ENCODE data around the gene SASH1. TPM values are rescaled to one million over a fixed set of nuclear protein-coding genes. Genes with fewer than 3 reads are reported as not detected.

SASH1 gene
- total and polyA plus RNA-seq, 11 donors = 10.7 to 47.5 (median 28.2) TPM

GRCh38 chr6:148572676-148573335 is 230.2 kb downstream of the SASH1 start:
- no peak for TF ChIP-seq CTCF (IDR thresholded peaks at IDR 0.05)
- no peak for TF ChIP-seq POLR2A (IDR thresholded peaks at IDR 0.05)
- Histone ChIP-seq H3K27ac (no peak overlapping the region), H3K4me3 (no peak overlapping the region), H3K4me1 (no peaks in the 10 kb centered on the region), H3K36me3 (no peaks in the 10 kb centered on the region), H3K27me3 (peaks cover 0 to 10% (median 1%) of the 10 kb centered on the region in 9 donors), H3K9me3 (no peaks in the 10 kb centered on the region)
- DNase-seq (no peak), ATAC-seq (no peak)
- WGBS, 4 donors = 80 to 85% (median 84%) methylated on average over 9 of the region's 9 CpGs
- intact Hi-C loops (cut with DNase I) = loop anchor here in 3 of 10 donors (10.0 kb wide), 2 partner anchors 172 to 862 kb away; partner anchors contain the start of gene UST (in 3 of the 3)

- ATAC-seq (no peak), DNase-seq (no peak)
- TF ChIP-seq POLR2A (IDR thresholded peaks at IDR 0.05) (no peak), CTCF (IDR thresholded peaks at IDR 0.05) (no peak)
- Histone ChIP-seq H3K27ac (no peak overlapping the region), H3K36me3 (no peaks in the 10 kb centered on the region), H3K4me1 (peaks cover 0 to 5% (median 0%) of the 10 kb centered on the region in 12 donors), H3K9me3 (no peaks in the 10 kb centered on the region), H3K27me3 (peaks cover 0 to 8% (median 0%) of the 10 kb centered on the region in 9 donors), H3K4me3 (no peak overlapping the region)
- intact Hi-C loops (cut with DNase I) = loop anchor here in 3 of 10 donors (10.0 kb wide), 2 partner anchors 171 to 861 kb away; partner anchors contain the start of gene UST (in 3 of the 3)
- 88 to 96% (median 90%) methylated on average over 5 of the region's 5 CpGs for WGBS, 4 donors
These were observed 231.3 kb downstream of the SASH1 start for GRCh38 chr6:148573922-148574321.

- DNase-seq = peak; percentile 73 to 87 (median 84)
- H3K9me3 ChIP-seq = peaks cover 0 to 3% (median 0%) of the 10 kb centered on the region in 12 donors
- intact Hi-C loops (cut with DNase I) = loop anchor here (1.0 to 10.0 kb wide), 6 partner anchors 167 to 857 kb away; partner anchors contain the start of gene UST (in 4 of the 10)
- no peak for TF ChIP-seq POLR2A (IDR thresholded peaks at IDR 0.05)
- TF ChIP-seq CTCF (IDR thresholded peaks at IDR 0.05) = peak; percentile 55 to 95 (median 78)
- ATAC-seq = peak; percentile 96 to 100 (median 100)
- H3K27me3 ChIP-seq = peaks cover 0 to 5% (median 0%) of the 10 kb centered on the region in 9 donors
- no peak overlapping the region for H3K4me3 ChIP-seq
- peaks cover 0 to 5% (median 0%) of the 10 kb centered on the region in 12 donors for H3K4me1 ChIP-seq
- no peak overlapping the region for H3K27ac ChIP-seq
- 6 to 10% (median 8%) methylated on average over 7 of the region's 7 CpGs for WGBS, 4 donors
- no peaks in the 10 kb centered on the region for H3K36me3 ChIP-seq
These were observed 235.2 kb downstream of the SASH1 start for GRCh38 chr6:148577687-148578488.

GRCh38 chr6:148578489-148578814 is 235.8 kb downstream of the SASH1 start:
- Histone ChIP-seq H3K27ac (no peak overlapping the region), H3K27me3 (peaks cover 0 to 5% (median 0%) of the 10 kb centered on the region in 9 donors), H3K4me1 (peaks cover 0 to 5% (median 0%) of the 10 kb centered on the region in 12 donors), H3K4me3 (no peak overlapping the region), H3K36me3 (no peaks in the 10 kb centered on the region), H3K9me3 (peaks cover 0 to 8% (median 0%) of the 10 kb centered on the region in 12 donors)
- DNase-seq (no peak), ATAC-seq (peak in 3 of 4 donors; percentile 23 to 32 (median 24))
- 66 to 76% (median 69%) methylated on average over 5 of the region's 5 CpGs for WGBS, 4 donors
- TF ChIP-seq CTCF (IDR thresholded peaks at IDR 0.05) (peak in 1 of 12 donors; percentile 4), POLR2A (IDR thresholded peaks at IDR 0.05) (no peak)
- intact Hi-C loops (cut with DNase I) = loop anchor here (1.0 to 10.0 kb wide), 6 partner anchors 166 to 856 kb away; partner anchors contain the start of gene UST (in 4 of the 10)

Data from heart left ventricle (tissue), 16 donors.